ENCODE measurements around the gene EPHB1. TPM values are rescaled to one million over a fixed set of nuclear protein-coding genes. Genes with fewer than 3 reads are reported as not detected.

The EPHB1 gene
- polyA plus RNA-seq, 6 donors from 2014 or later, result not detected

- H3K4me3 Mint-ChIP-seq, result no peak overlapping the region
- ATAC-seq (ENCODE audit: low read depth in 2 of 2), result no peak
- H3K9me3 Mint-ChIP-seq, result peaks cover 0 to 10% (median 0%) of the 10 kb centered on the region in 7 donors
- H3K4me1 Mint-ChIP-seq, result no peaks in the 10 kb centered on the region
- H3K36me3 Mint-ChIP-seq, result no peaks in the 10 kb centered on the region
- DNase-seq, result no peak
- peaks cover 18 to 46% (median 30%) of the 10 kb centered on the region in 3 donors for H3K27me3 Mint-ChIP-seq
- peak overlapping the region in 1 of 6 donors; percentile 13 for H3K27ac Mint-ChIP-seq
Observed at GRCh38 chr3:134872440-134873388, 77.7 kb downstream of the EPHB1 start.

- DNase-seq (no peak), ATAC-seq (ENCODE audit: low read depth in 2 of 2) (no peak)
- H3K9me3 Mint-ChIP-seq, result peaks cover 0 to 10% (median 0%) of the 10 kb centered on the region in 7 donors
- no peaks in the 10 kb centered on the region for H3K36me3 Mint-ChIP-seq
- H3K27me3 Mint-ChIP-seq, result peaks cover 18 to 40% (median 22%) of the 10 kb centered on the region in 3 donors
- H3K4me3 Mint-ChIP-seq, result no peak overlapping the region
- no peak overlapping the region for H3K27ac Mint-ChIP-seq
- no peaks in the 10 kb centered on the region for H3K4me1 Mint-ChIP-seq
Observed at GRCh38 chr3:134873789-134874188, 78.7 kb downstream of the EPHB1 start.

- peaks cover 18 to 38% (median 20%) of the 10 kb centered on the region in 3 donors for H3K27me3 Mint-ChIP-seq
- no peaks in the 10 kb centered on the region for H3K4me1 Mint-ChIP-seq
- no peaks in the 10 kb centered on the region for H3K36me3 Mint-ChIP-seq
- no peak overlapping the region for H3K4me3 Mint-ChIP-seq
- ATAC-seq (ENCODE audit: low read depth in 2 of 2) (no peak), DNase-seq (no peak)
- peaks cover 0 to 10% (median 0%) of the 10 kb centered on the region in 7 donors for H3K9me3 Mint-ChIP-seq
- H3K27ac Mint-ChIP-seq, result no peak overlapping the region
Observed at GRCh38 chr3:134874737-134875413, 79.8 kb downstream of the EPHB1 start.

GRCh38 chr3:134876836-134877235 is 81.8 kb downstream of the EPHB1 start:
- Mint-ChIP-seq H3K9me3 (peaks cover 0 to 10% (median 0%) of the 10 kb centered on the region in 7 donors), H3K4me1 (no peaks in the 10 kb centered on the region), H3K36me3 (no peaks in the 10 kb centered on the region), H3K27me3 (peaks cover 14 to 30% (median 19%) of the 10 kb centered on the region in 3 donors), H3K4me3 (no peak overlapping the region), H3K27ac (no peak overlapping the region)
- DNase-seq (no peak), ATAC-seq (ENCODE audit: low read depth in 2 of 2) (no peak)

GRCh38 chr3:134877788-134878187 is 82.7 kb downstream of the EPHB1 start:
- Mint-ChIP-seq H3K4me3 (no peak overlapping the region), H3K4me1 (no peaks in the 10 kb centered on the region)
- no peak for ATAC-seq (ENCODE audit: low read depth in 2 of 2)

GRCh38 chr3:134879990-134880389 is 84.9 kb downstream of the EPHB1 start:
- no peak overlapping the region for H3K27ac Mint-ChIP-seq
- no peaks in the 10 kb centered on the region for H3K9me3 Mint-ChIP-seq
- H3K36me3 Mint-ChIP-seq, result no peaks in the 10 kb centered on the region
- H3K4me1 Mint-ChIP-seq, result no peaks in the 10 kb centered on the region
- H3K4me3 Mint-ChIP-seq, result no peak overlapping the region
- peaks cover 5 to 17% (median 6%) of the 10 kb centered on the region in 3 donors for H3K27me3 Mint-ChIP-seq
- no peak for ATAC-seq (ENCODE audit: low read depth in 2 of 2)
- DNase-seq, result no peak

More at GRCh38 chr3:134877788-134878187, 82.7 kb downstream of the EPHB1 start:
- peaks cover 12 to 22% (median 14%) of the 10 kb centered on the region in 3 donors for H3K27me3 Mint-ChIP-seq
- H3K36me3 Mint-ChIP-seq, result no peaks in the 10 kb centered on the region
- no peak overlapping the region for H3K27ac Mint-ChIP-seq
- DNase-seq, result no peak
- peaks cover 0 to 10% (median 0%) of the 10 kb centered on the region in 7 donors for H3K9me3 Mint-ChIP-seq

GRCh38 chr3:134880431-134880830 is 85.4 kb downstream of the EPHB1 start:
- ATAC-seq (ENCODE audit: low read depth in 2 of 2) (no peak), DNase-seq (no peak)
- no peaks in the 10 kb centered on the region for H3K9me3 Mint-ChIP-seq
- no peak overlapping the region for H3K27ac Mint-ChIP-seq
- H3K36me3 Mint-ChIP-seq, result no peaks in the 10 kb centered on the region
- H3K4me3 Mint-ChIP-seq, result no peak overlapping the region
- peaks cover 5 to 14% (median 6%) of the 10 kb centered on the region in 3 donors for H3K27me3 Mint-ChIP-seq
- no peaks in the 10 kb centered on the region for H3K4me1 Mint-ChIP-seq

- Mint-ChIP-seq H3K27me3 (peaks cover 2 to 9% (median 5%) of the 10 kb centered on the region in 3 donors), H3K9me3 (no peaks in the 10 kb centered on the region), H3K4me1 (peaks cover 0 to 3% (median 0%) of the 10 kb centered on the region in 3 donors), H3K27ac (peak overlapping the region in 1 of 6 donors; percentile 1), H3K36me3 (no peaks in the 10 kb centered on the region), H3K4me3 (no peak overlapping the region)
- ATAC-seq (ENCODE audit: low read depth in 2 of 2), result no peak
- DNase-seq, result no peak
Observed at GRCh38 chr3:134881305-134881704, 86.2 kb downstream of the EPHB1 start.

GRCh38 chr3:134883697-134884385 is 88.8 kb downstream of the EPHB1 start:
- peaks cover 5 to 19% (median 12%) of the 10 kb centered on the region in 3 donors for H3K4me1 Mint-ChIP-seq
- ATAC-seq (ENCODE audit: low read depth in 2 of 2) (no peak), DNase-seq (no peak)
- H3K27me3 Mint-ChIP-seq, result peaks cover 0 to 5% (median 2%) of the 10 kb centered on the region in 3 donors
- H3K27ac Mint-ChIP-seq, result no peak overlapping the region
- H3K36me3 Mint-ChIP-seq, result no peaks in the 10 kb centered on the region
- no peak overlapping the region for H3K4me3 Mint-ChIP-seq
- peaks cover 0 to under 1% (median 0%) of the 10 kb centered on the region in 7 donors for H3K9me3 Mint-ChIP-seq

- H3K4me1 Mint-ChIP-seq, result peaks cover 5 to 19% (median 12%) of the 10 kb centered on the region in 3 donors
- no peak for ATAC-seq (ENCODE audit: low read depth in 2 of 2)
- peaks cover 0 to 5% (median 0%) of the 10 kb centered on the region in 3 donors for H3K27me3 Mint-ChIP-seq
- H3K9me3 Mint-ChIP-seq, result peaks cover 0 to 4% (median 2%) of the 10 kb centered on the region in 7 donors
- peak overlapping the region in 1 of 8 donors; percentile 42 for H3K4me3 Mint-ChIP-seq
- no peak overlapping the region for H3K27ac Mint-ChIP-seq
- H3K36me3 Mint-ChIP-seq, result no peaks in the 10 kb centered on the region
- no peak for DNase-seq
Observed at GRCh38 chr3:134885877-134886621, 91.0 kb downstream of the EPHB1 start.

- Mint-ChIP-seq H3K4me3 (peak overlapping the region in 1 of 8 donors; percentile 8), H3K9me3 (peaks cover 0 to 7% (median 3%) of the 10 kb centered on the region in 7 donors), H3K27ac (no peak overlapping the region), H3K27me3 (peaks cover 0 to 5% (median 0%) of the 10 kb centered on the region in 3 donors), H3K36me3 (no peaks in the 10 kb centered on the region), H3K4me1 (peaks cover 5 to 19% (median 12%) of the 10 kb centered on the region in 3 donors)
- ATAC-seq (ENCODE audit: low read depth in 2 of 2) (no peak), DNase-seq (no peak)
Observed at GRCh38 chr3:134886991-134887390, 91.9 kb downstream of the EPHB1 start.

GRCh38 chr3:134887536-134887935 is 92.5 kb downstream of the EPHB1 start:
- Mint-ChIP-seq H3K27me3 (peaks cover 0 to 5% (median 0%) of the 10 kb centered on the region in 3 donors), H3K4me1 (peaks cover 5 to 19% (median 12%) of the 10 kb centered on the region in 3 donors), H3K27ac (peak overlapping the region in 1 of 6 donors; percentile 23), H3K36me3 (no peaks in the 10 kb centered on the region), H3K9me3 (peaks cover 0 to 7% (median 3%) of the 10 kb centered on the region in 7 donors), H3K4me3 (no peak overlapping the region)
- DNase-seq, result no peak
- no peak for ATAC-seq (ENCODE audit: low read depth in 2 of 2)

Measured in naive B cell (primary cell).